Measurements from ENCODE around the gene NUCKS1. TPM values are rescaled to one million over a fixed set of nuclear protein-coding genes. Genes with fewer than 3 reads are reported as not detected.

The NUCKS1 gene
- total RNA-seq (2021; ENCODE audit: unreplicated experiment), result 237 TPM
- polyA plus RNA-seq (2012), result 40.6 and 54.7 TPM in 2 replicates
- percentile 98 among the genes with signal in this experiment for Bru-seq, nascent RNA
- BruChase-seq, experiment 1, labeled RNA remaining after a 6-hour chase, result percentile 99 among the genes with signal in this experiment
- BruChase-seq, experiment 2, labeled RNA remaining after a 2-hour chase, result percentile 99 among the genes with signal in this experiment
- long read RNA-seq, full-length matches to known transcripts, result 8 of 219 reads
- long read RNA-seq, partial matches to known transcripts, result 61 of 219 reads
- long read RNA-seq, other reads (novel, unspliced or antisense), result 150 of 219 reads

DNA sequence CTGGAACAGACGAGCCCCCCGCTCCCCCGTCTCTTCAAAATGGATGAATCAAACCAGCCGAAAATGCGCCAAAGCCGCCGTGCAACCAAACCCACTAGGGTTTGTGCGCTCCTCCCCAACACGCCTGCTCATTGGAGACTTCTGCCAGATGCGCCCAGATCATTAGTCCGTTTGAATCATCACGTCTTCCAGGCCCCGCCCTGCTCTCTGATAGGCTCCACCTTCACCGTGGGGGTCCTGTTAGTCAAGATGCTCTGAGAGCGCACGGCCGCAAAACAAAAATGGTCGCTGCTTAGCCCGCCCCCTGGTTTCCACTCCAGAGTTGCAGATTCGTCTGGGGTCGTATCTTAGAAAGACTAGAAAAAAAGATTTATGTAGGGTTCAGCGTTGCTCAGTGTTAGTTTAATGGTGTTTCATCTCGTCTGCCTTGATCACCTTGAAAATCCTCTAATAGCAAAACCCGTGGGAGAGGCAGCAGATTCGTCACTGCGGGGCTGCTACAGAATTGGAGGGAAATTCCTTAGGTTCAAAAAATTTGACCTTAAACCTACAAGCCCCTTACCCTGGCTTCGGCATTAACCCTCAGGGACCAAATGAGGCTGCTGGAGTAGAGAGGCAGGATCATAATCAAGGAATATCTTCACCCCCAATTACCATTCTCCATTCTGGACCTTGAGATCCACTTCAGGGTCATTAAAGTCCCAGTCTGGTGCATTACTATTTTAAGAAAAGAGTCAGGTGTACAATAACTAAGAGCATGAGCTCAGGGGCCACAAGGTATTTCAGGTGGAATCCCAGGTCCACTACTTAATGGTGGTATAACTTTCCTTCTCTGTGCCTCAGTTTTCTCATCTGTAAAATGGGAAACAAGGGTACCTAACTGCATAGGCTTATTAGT, at the start of gene NUCKS1:
NUCKS1 (minus strand) TSS at position 45 of the 898 bp plus-strand sequence. CDS start 209 bp downstream, outside the sequence.
- ATAC-seq, result peak; percentile 78
- RAD21 ChIA-PET (ENCODE audit: low non-redundant PET in 1 of 2, low total read pairs in 2 of 2, uncharacterized antibody in 2 of 2, unreplicated experiment in 2 of 2), result interaction anchor here in 1 of 2 experiments (0.9 kb wide), 1 partner anchor 227 kb away, joined by 3 read pairs; no protein-coding TSS in a partner anchor

More for the DNA sequence above, at the start of gene NUCKS1:
- peak within 1 kb of the TSS; percentile 92 for H3K27ac ChIP-seq (ENCODE audit: low read depth, low read length)
- TF ChIP-seq FOSL1 (IDR thresholded peaks at IDR 0.05; ENCODE audit: low read depth), result no peak
- TF ChIP-seq ZNF274 (IDR thresholded peaks at IDR 0.05; ENCODE audit: low read depth, low read length), result no peak
- TF ChIP-seq TCF7L2 (IDR thresholded peaks at IDR 0.05; ENCODE audit: borderline replicate concordance, extremely low read depth, insufficient read depth, insufficient read length), result peak; percentile 70
- TF ChIP-seq CTCF (IDR thresholded peaks at IDR 0.05 in 2 of 3, conservative IDR thresholded peaks at IDR 0.05 in 1 of 3; ENCODE audit: borderline replicate concordance in 1 of 3, insufficient read depth in 1 of 3, low read depth in 2 of 3, low read length in 2 of 3), result no peak; a peak in 1 of 6 replicates
- TF ChIP-seq JUND (IDR thresholded peaks at IDR 0.05), result no peak
- peak; percentile 93 for TF ChIP-seq CBX3 (IDR thresholded peaks at IDR 0.05; ENCODE audit: low read depth)
- peak; percentile 67 for TF ChIP-seq EGR1 (IDR thresholded peaks at IDR 0.05; ENCODE audit: low read depth)
- TF ChIP-seq, protein P1, sequence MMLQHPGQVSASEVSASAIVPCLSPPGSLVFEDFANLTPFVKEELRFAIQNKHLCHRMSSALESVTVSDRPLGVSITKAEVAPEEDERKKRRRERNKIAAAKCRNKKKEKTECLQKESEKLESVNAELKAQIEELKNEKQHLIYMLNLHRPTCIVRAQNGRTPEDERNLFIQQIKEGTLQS (IDR thresholded peaks at IDR 0.05), result no peak
- TF ChIP-seq SIN3A (IDR thresholded peaks at IDR 0.05; ENCODE audit: low read depth), result no peak
- no peak for TF ChIP-seq ZFX (IDR thresholded peaks at IDR 0.05)
- TF ChIP-seq, protein P2, sequence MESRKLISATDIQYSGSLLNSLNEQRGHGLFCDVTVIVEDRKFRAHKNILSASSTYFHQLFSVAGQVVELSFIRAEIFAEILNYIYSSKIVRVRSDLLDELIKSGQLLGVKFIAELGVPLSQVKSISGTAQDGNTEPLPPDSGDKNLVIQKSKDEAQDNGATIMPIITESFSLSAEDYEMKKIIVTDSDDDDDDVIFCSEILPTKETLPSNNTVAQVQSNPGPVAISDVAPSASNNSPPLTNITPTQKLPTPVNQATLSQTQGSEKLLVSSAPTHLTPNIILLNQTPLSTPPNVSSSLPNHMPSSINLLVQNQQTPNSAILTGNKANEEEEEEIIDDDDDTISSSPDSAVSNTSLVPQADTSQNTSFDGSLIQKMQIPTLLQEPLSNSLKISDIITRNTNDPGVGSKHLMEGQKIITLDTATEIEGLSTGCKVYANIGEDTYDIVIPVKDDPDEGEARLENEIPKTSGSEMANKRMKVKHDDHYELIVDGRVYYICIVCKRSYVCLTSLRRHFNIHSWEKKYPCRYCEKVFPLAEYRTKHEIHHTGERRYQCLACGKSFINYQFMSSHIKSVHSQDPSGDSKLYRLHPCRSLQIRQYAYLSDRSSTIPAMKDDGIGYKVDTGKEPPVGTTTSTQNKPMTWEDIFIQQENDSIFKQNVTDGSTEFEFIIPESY (IDR thresholded peaks at IDR 0.05; ENCODE audit: extremely low read depth, insufficient replicate concordance, low read length), result no peak
- TF ChIP-seq POLR2AphosphoS5 (IDR thresholded peaks at IDR 0.05; ENCODE audit: low read depth, low read length), result peak; percentile 27
- TF ChIP-seq POLR2A (IDR thresholded peaks at IDR 0.05; ENCODE audit: borderline replicate concordance, extremely low read depth, insufficient read depth, insufficient read length), result peak; percentile 41
- no peak for TF ChIP-seq RAD21 (IDR thresholded peaks at IDR 0.05; ENCODE audit: low read depth)
- no peak for TF ChIP-seq EZH2phosphoT487 (IDR thresholded peaks at IDR 0.05; ENCODE audit: borderline replicate concordance)
- peak; percentile 97 for TF ChIP-seq SP1 (IDR thresholded peaks at IDR 0.05; ENCODE audit: low read depth)
- TF ChIP-seq MAX (IDR thresholded peaks at IDR 0.05), result peak; percentile 68
- TF ChIP-seq YY1 (IDR thresholded peaks at IDR 0.05; ENCODE audit: extremely low read depth, insufficient replicate concordance, low read depth, low read length), result peak; percentile 92
- H3K9ac ChIP-seq (ENCODE audit: low read length), result peak within 1 kb of the TSS; percentile 94
- TSS peak; percentile 94 for BruUV-seq (replicated peaks)
- peak within 1 kb of the TSS; percentile 94 for H2AFZ ChIP-seq (ENCODE audit: low read depth, low read length, poor library complexity, severe bottlenecking)
- POLR2A ChIA-PET, result no interaction called here
- DNase-seq (ENCODE audit: low read depth, low spot score), result peak; percentile 98
- H3K27me3 ChIP-seq (ENCODE audit: insufficient read depth, low read length), result no peaks in the 10 kb centered on the region
- H3K9me3 ChIP-seq (ENCODE audit: control insufficient read depth in 1 of 2, insufficient read depth in 1 of 2, low read depth in 1 of 2, low read length in 2 of 2), result no peaks in the 10 kb centered on the region
- peaks cover 21% of the 10 kb centered on the region; the same call in 1 of the 2 replicates for H4K20me1 ChIP-seq (ENCODE audit: insufficient read depth)
- H3K79me2 ChIP-seq (ENCODE audit: insufficient read depth, low read length), result peaks cover 41% of the 10 kb centered on the region
- H3K36me3 ChIP-seq (ENCODE audit: control insufficient read depth in 1 of 2, insufficient read depth in 2 of 2, low read length in 2 of 2), result peaks cover 0 to 4% of the 10 kb centered on the region in 2 experiments; a peak in 1 of 4 replicates
- H3K4me2 ChIP-seq (ENCODE audit: low read length), result peak within 1 kb of the TSS; percentile 86
- CTCF ChIA-PET, result no interaction called here
- no peaks in the 10 kb centered on the region for H3K9me2 ChIP-seq (ENCODE audit: insufficient read depth)
- peak within 1 kb of the TSS; percentile 75 to 94 for H3K4me3 ChIP-seq (replicated peaks in 1 of 2; ENCODE audit: low read depth in 1 of 2, low read length in 2 of 2)
- intact Hi-C loops (cut with micrococcal nuclease), result loop anchor here (2.0 kb wide), 1 partner anchor 24 kb away; the partner anchor contains the start of gene RAB29
- H3K4me1 ChIP-seq (ENCODE audit: control insufficient read depth in 1 of 2, insufficient read depth in 2 of 2, low read length in 2 of 2), result peaks cover 20 to 43% of the 10 kb centered on the region in 2 experiments
